H54 (cell line): ENCODE data around the gene TCF7L1.
A peak's percentile ranks its signal among the peaks of the same experiment; 100 is the strongest.
"Not testable (repeated sequence)": the region's sequence is repeated elsewhere in the genome, so short reads cannot be mapped to it uniquely, and the experiment has no call there.

Experiments
- DNase-seq: peaks from one replicate; pipeline ENCODE4 v3.0.0; 2011; ENCODE audit warnings: low spot score, mixed read lengths; ENCODE audit not compliant: insufficient read length
- FAIRE-seq: peaks from 3 replicates; lab custom pipeline; 2011; peaks lifted over from hg19 to GRCh38; lab: Jason Lieb, UNC
- POLR2A ChIP-seq: IDR thresholded peaks from 2 replicates; pipeline ENCODE4 v1.6.1; 2011; ENCODE audit warnings: low read depth, mild to moderate bottlenecking, low read length

The TCF7L1 gene

DNA sequence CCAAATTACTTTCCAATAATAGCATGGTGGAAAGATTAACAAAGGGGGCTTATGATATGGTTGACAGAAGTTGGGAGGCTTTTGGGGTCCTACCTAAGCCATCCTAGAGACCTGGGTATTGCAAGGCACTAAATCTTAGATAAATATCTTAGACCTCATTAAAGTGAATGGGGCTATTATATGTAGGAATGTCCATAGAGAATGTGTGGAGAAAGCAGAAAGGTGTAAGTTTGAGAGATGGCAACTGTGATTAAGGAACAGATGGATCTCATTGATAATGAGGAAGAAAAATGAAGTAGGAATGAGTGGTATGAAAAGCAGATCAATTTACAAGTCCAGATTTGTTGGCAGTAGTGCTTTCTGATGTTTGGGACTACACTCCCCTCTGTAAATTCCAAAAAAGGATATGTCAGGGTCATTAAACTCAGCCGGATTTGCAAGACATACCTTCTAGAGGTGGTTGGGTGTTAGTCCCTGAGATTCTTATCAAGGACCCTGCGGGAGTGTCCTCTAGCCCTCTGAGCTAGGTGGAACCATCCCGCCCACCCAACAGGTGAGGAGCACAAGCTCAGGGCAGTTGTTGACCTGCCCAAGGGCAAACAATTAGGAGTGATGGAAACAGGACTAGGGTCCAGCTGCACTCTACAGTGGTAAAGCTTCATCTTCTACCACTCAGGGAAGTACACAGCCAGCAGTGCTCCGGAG, 12.1 kb downstream of the TCF7L1 start:
- FAIRE-seq (no peak), DNase-seq (no peak)
- TF ChIP-seq POLR2A = no peak

DNA sequence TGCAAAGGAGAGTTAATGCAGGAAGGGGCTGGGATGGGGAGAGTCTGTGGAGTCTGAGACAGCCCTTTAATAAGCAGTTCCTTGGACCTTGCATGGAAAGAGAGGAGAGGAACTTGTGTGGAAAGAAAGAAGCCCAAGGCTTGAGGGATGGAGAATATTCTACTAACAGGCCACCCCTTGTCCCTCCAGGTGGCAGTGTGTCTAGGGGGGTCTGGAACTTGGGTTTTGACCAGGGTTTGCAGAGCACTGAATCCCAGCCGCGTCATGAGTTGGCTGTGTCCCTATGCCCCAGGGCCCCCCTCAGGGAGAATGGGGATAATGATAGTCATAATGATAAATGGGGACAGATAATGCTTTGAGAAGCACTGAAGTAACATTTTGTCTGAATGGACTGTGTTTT, 15.0 kb downstream of the TCF7L1 start:
- no peak for TF ChIP-seq POLR2A
- DNase-seq (no peak), FAIRE-seq (no peak)

DNA sequence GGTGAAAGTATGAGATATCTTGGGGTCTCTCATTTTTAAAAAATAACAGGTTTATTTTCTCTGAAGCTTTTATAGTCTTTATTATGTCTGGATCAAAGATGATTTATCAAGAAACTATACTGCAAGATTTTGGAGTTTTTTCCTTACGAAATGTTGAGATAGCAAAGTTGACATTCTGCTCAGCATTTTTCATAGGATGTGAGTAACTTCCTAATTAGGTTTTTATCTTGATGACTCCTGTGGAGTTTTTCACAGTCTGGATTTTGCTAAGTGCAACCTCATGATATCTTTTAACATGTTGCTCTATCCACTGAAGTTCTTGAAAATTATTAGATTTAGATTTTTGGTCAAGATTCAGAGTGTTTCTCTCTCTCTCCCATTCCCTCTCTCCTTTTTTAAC, 17.8 kb downstream of the TCF7L1 start:
- no peak for DNase-seq
- FAIRE-seq = no peak
- no peak for TF ChIP-seq POLR2A

DNA sequence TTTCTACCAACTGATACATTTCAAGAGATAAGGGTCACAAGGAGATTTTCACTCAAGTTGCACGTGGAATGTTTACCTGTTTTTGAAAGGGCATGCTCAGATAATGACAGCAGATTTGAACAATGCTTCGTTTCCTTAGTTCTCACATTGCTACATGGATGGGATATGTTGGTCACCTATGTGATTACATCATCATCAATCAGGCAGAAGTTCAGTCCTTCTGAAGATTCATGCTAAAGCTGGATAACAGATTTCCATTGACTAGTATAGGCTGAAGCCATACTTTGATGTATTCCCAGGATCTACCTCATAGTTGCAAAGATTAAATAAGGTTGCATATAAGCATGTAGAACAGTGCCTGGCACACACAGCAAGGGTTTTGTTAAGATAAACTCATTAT, 19.7 kb downstream of the TCF7L1 start:
- FAIRE-seq = no peak
- no peak for TF ChIP-seq POLR2A

DNA sequence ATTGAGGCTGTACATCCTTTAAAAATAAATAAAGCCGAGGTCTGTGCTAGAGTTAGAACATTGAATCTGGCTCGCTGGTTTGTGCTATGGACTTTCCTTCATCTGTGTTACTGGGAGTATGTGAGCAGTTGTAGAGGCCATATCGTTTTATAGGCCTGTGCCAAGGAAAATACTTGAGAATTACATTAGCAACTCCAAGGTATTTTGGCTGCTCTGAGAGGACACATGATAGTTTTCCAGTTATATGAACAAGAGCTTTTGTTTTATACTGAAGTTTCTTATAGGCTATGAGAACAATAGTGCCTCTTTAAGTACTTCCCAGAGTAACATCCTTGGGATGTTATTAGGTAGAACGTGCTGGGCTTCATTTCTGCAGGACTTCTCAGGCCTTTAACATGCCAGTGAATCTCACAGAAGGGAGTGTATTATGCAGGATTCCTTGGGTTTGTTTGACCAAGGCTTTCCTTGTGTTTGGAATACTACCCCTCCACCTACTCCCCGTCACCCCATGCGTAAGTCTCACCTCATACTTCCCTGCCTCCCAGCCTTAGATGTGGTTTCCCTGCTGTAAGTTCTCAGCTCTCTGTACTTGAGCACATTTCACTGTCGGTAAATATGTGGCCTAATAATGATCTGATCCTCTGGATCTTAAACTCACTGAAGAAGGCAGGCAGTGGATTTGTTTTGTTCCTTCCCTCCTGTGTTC, 21.0 kb downstream of the TCF7L1 start:
- TF ChIP-seq POLR2A = no peak
- FAIRE-seq = no peak
- no peak for DNase-seq

More for the DNA sequence above, 19.7 kb downstream of the TCF7L1 start:
- no peak for DNase-seq

DNA sequence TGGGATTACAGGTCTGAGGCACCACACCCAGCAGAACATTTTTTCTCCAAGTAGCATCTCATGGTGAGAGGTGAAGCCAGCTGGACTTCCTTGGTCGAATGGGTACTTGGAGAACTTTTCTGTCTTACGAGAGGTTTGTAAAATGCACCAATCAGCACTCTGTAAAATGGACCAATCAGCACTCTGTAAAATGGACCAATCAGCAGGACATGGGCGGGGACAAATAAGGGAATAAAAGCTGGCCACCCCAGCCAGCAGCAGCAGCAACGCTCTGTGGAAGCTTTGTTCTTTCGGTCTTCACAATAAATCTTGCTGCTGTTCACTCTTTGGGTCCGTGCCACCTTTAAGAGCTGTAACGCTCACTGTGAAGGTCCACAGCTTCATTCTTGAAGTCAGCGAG, 21.9 kb downstream of the TCF7L1 start:
- FAIRE-seq, DNase-seq: not testable (repeated sequence)

DNA sequence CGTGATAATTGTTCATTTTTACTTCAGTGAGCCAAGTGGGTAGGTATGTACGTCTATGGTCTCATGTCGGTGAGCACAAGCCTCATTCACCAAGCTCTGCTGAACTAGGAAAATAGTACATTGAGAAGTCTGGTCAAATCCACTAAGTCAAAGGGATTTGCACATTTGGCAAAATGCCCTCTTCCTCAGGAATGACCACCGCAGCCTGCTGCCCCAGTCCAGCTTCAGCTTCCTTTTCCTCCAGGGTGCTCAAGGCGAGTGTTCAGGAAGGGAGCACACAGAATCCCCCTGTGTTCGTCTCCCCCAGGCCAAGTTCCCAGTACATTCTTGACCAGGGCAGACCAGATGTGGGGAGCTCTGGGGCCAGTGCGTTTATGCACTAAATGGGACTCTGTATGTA, 23.0 kb downstream of the TCF7L1 start:
- TF ChIP-seq POLR2A = no peak
- DNase-seq = no peak
- FAIRE-seq = no peak

DNA sequence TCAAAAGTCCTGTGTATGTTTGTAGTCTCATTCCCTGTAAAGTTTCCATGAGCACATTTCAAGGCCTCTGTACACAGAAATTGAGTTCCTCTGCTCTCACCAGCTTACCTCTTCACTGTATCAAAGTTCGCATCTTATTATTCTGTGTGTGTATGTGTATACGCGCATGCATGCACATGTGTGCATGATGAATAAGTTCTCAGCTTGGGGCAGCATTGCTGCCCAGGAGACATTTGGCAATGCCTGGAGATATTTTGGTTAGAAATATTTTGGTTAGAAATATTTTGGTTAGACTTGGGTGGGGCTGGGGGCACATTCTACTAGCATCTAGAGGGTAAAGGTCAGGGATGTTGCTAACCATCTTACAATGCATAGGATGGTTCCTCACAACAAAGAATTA, 23.4 kb downstream of the TCF7L1 start:
- FAIRE-seq (no peak), DNase-seq (no peak)
- no peak for TF ChIP-seq POLR2A

DNA sequence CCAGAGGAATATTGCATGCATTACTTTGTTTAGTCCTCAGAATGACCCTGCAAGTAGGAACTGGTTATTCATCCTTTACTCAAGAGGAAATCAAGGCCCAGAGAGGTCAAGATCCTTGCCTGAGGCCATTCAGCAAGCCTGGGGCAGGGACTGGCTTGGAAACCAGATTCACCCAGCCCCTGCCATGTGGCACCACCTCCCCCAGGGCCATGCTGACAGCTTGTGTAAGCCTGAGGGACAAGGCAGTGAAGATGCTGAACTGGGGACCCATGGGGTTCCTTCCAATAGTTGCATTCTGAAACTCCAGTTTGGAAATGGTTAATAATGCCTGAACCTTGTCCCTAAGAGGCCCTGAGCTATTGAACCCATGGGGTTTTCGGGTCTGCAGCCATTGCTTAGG, 24.2 kb downstream of the TCF7L1 start:
- DNase-seq (no peak), FAIRE-seq (no peak)
- no peak for TF ChIP-seq POLR2A

DNA sequence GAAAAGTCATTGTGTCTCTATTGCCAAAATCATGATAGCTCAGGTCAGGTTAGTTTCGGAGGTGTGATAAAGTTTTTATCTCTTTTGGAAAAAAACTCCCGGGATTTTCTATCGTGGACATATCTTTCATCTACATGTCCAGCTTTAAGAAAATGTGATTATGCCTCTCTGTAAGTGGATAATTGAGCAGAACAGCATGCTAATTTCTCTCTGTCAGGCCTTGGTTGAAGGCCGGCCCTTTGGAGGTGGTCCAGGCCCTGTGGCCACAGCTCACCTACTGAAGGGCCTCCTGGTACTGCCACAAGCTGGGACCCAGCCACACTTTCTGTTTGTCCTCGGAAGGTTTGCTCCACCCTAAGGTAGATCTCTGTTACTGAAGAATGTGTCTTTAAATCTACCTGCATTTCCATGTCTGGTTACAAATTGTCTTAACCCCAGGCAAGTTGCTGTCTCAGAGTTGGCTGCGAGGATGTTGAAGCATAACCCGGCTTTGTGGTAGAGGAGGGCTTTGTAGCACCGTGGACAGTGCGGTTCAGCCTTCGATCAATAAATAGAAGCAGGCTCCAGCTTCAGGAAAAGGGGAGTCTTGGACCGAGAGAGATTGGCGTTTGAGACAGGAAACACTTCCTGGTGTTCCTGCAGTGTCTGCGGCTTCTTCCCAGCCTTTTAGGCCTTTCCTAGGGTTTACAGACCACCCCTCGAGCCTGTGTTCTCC, 25.5 kb downstream of the TCF7L1 start:
- TF ChIP-seq POLR2A = no peak
- FAIRE-seq (no peak), DNase-seq (no peak)

DNA sequence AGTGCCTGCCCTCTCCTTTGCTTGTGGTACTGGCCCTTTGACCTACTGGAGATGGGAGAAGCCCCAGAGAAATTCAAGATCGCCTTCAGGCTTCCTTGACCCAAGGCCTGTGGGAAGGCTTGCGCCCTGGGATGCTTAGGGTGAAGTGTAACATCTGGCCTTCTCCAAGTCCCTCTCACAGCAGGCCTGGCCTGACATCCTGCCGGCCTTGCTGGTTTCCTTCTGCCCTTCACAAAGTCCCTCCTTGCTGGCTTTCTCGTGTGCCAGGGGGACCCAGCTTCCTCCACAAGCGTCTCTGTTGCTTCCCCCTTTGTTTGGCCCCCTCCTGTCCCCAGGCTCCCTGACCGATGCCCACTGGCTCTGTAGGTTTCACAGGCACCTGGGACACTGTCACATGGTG, 26.4 kb downstream of the TCF7L1 start:
- DNase-seq (no peak), FAIRE-seq (no peak)
- TF ChIP-seq POLR2A = no peak

DNA sequence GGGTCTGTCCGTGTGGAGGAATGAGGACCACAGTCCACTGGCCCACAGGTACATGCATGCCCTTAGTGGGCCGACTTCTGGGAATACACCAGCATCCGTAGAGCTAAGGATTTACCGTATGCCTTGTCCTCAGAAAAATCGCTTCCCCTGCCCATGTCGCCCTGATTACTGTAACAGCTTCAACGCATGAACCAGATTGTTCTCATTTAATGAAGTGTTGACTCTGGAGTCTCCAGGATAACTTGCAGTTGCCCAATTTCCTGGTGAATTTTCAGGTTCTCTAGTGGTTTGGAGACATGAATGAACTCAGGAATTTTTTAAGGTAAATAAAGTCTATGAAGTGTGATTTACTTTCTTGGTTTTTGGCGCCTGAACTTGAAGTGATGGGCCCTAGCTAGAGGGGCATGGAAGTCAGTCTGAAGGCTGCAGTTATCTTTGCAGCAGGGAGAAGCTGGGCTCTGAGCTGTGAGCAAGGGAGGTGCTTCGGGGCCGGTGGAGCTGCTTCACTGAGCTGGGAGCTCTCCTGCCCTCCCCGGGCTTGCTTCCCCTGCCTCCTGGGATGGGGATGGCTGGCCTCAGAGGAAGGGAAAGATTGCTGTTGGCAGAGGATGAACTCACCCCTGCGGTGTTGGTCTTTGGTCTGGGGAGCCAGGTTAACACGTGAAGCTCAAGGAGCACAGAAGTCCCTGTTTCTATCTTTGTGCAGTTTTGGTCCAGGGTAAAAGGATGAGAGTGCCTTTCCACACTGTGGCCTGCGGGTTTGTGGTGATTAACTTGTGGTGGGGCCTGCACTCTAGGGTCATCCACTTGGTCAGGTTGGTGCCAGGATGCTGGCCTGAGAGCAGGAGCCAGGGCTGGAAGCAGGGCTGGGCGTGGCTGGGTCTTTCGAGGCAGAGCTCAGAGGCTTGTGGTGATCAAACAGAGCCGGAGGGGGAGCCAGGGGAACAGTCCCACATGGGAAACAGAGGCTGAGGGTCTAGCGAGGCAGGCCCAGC, 28.1 kb downstream of the TCF7L1 start:
- no peak for TF ChIP-seq POLR2A
- DNase-seq (peak; percentile 22), FAIRE-seq (no peak)

DNA sequence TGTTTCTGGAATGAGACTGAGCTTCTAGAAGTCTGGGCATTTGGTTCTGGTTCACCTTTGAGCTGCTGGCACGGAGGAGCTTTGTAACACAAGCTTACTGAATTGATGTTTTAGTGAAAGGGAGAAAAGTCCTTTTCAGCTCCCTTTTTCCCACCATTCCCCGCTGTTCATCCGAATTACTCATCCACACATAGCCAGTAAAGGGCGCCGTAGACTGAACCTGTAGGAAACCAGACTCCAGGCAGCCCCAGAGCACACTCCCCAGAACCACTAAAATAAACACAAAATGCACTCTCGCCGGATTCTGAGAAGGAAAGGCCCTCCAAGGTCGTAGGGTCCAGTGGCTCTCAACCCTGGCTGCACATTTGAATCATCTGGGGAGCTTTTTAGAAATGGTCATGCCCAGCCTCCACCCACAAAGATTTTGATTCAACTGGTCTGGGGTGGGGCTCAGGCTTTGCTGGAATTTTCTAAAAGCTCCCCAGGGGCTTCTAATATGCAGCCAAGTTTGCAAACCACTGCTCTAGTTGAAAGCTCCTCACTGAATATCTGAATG, 29.6 kb downstream of the TCF7L1 start:
- DNase-seq = no peak
- no peak for FAIRE-seq
- TF ChIP-seq POLR2A = no peak
